K562 (cell line): ENCODE results near the gene ABCB10. TPM values are rescaled to one million over a fixed set of nuclear protein-coding genes. Genes with fewer than 3 reads are reported as not detected.
A peak's percentile ranks its signal among the peaks of the same experiment; 100 is the strongest.

ENCODE experiments used
- EGR1 ChIP-seq: fragments of 450-650 bp; conservative IDR thresholded peaks from 2 replicates; pipeline ENCODE4 v1.6.1; 2017; ENCODE audit warnings: mild to moderate bottlenecking
- HLTF ChIP-seq: fragments of 450-650 bp; IDR thresholded peaks from 2 replicates; pipeline ENCODE4 v1.6.1; 2016
- MED1 ChIP-seq: sonication (generic); formaldehyde crosslinking; IDR thresholded peaks from 2 replicates; pipeline ENCODE4 v1.8.1; 2023; ENCODE audit warnings: missing genetic modification reagents, borderline replicate concordance
- MYBL2 ChIP-seq, 2 experiments: fragments of 450-650 bp in 1 of 2; sonication (generic) in 1 of 2; formaldehyde crosslinking in 1 of 2; IDR thresholded peaks; 2 replicates each; pipeline versions ENCODE4 v1.6.1 to v1.8.1; 2017 to 2022; ENCODE audit warnings: borderline replicate concordance in 1 of 2, inconsistent platforms in 1 of 2, low read depth in 1 of 2, mild to moderate bottlenecking in 1 of 2, missing genetic modification reagents in 1 of 2, moderate library complexity in 1 of 2
- NCOR1 ChIP-seq: fragments of 450-650 bp; IDR thresholded peaks from 2 replicates; pipeline ENCODE4 v1.6.1; 2016; ENCODE audit warnings: mild to moderate bottlenecking, moderate library complexity
- PHF8 ChIP-seq: fragments of 200-600 bp; sonication (generic); IDR thresholded peaks from 2 replicates; pipeline ENCODE4 v1.6.1; 2012; ENCODE audit warnings: mixed run types, mild to moderate bottlenecking, inconsistent platforms, low read length, moderate library complexity, borderline replicate concordance
- PRPF4 ChIP-seq: fragments of 200-400 bp; formaldehyde crosslinking; IDR thresholded peaks from one replicate; pipeline ENCODE4 v1.6.1; 2017; ENCODE audit warnings: low read length, low read depth, mild to moderate bottlenecking; ENCODE audit not compliant: insufficient read depth, poor library complexity, severe bottlenecking
- RBM39 ChIP-seq: fragments of 200-400 bp; formaldehyde crosslinking; optimal IDR thresholded peaks from 2 replicates; pipeline ENCODE3; 2018; ENCODE audit warnings: low read depth, low read length
- SMAD4 ChIP-seq: fragments of 250-450 bp; sonication (Bioruptor Pico); conservative IDR thresholded peaks from 2 replicates; pipeline ENCODE4 v1.8.0; 2021; ENCODE audit warnings: inconsistent platforms, mild to moderate bottlenecking, moderate library complexity
- ZKSCAN3 ChIP-seq: fragments of 250-450 bp; sonication (Bioruptor Pico); IDR thresholded peaks from 2 replicates; pipeline ENCODE4 v1.4.0; 2020
- ZZZ3 ChIP-seq: fragments of 450-650 bp; IDR thresholded peaks from 2 replicates; pipeline ENCODE4 v1.6.1; 2016; ENCODE audit warnings: antibody characterized with exemption, mild to moderate bottlenecking, moderate library complexity
- polyA plus RNA-seq, 8 experiments: library from polyadenylated mRNA; depleted of rRNA in 4 of 8; stranded (reverse) in 5 of 8; unstranded in 3 of 8; fragments of >200 nt; fragmentation: Nextera tagmentation in 2 of 8; fragmentation: Illumina TruSeq in 1 of 8; extraction: Ambion mirVana in 2 of 8; extraction: Trizol in 1 of 8; gene quantifications; 2 replicates each; pipeline versions ENCODE4 v1.2.1 to v1.2.3, GENCODE V29; 2011 to 2014; ENCODE audit warnings: inconsistent platforms in 1 of 8, missing spikeins in 1 of 8
- total RNA-seq, 7 experiments: library from RNA; depleted of rRNA in 6 of 7; stranded (reverse); fragments of >200 nt in 6 of 7; fragmentation: Illumina TruSeq in 2 of 7; extraction: Trizol in 2 of 7; gene quantifications; 2 replicates each; pipeline versions ENCODE4 v1.2.1 to v1.2.3, GENCODE V29; 2011 to 2021; ENCODE audit warnings: low replicate concordance in 1 of 7
- TF ChIP-seq, protein P1 (sequence below): fragments of 250-450 bp; sonication (Bioruptor Pico); IDR thresholded peaks from 2 replicates; pipeline ENCODE4 v1.4.0; 2020; ENCODE audit warnings: mild to moderate bottlenecking, moderate library complexity, borderline replicate concordance
- TF ChIP-seq, protein P2 (sequence below): fragments of 250-450 bp; sonication (Bioruptor Pico); IDR thresholded peaks from 2 replicates; pipeline ENCODE4 v1.8.0; 2021; ENCODE audit warnings: borderline replicate concordance, mild to moderate bottlenecking, moderate library complexity; ENCODE audit not compliant: poor library complexity, severe bottlenecking
- TF ChIP-seq, protein P3 (sequence below): sonication (generic); formaldehyde crosslinking; IDR thresholded peaks from 2 replicates; pipeline ENCODE4 v1.8.0; 2022; ENCODE audit warnings: mild to moderate bottlenecking, missing genetic modification reagents
- TF ChIP-seq, protein P4 (sequence below): fragments of 450-650 bp; formaldehyde crosslinking; IDR thresholded peaks from 2 replicates; pipeline ENCODE4 v1.4.0; 2022; ENCODE audit warnings: missing genetic modification characterization
- TF ChIP-seq, protein P5 (sequence below), 2 experiments: fragments of 450-650 bp; conservative IDR thresholded peaks; 2 replicates each; pipeline ENCODE4 v1.6.1; 2017; ENCODE audit warnings: mild to moderate bottlenecking in 2 of 2, moderate library complexity in 2 of 2
- TF ChIP-seq, protein P6 (sequence below): sonication (generic); formaldehyde crosslinking; IDR thresholded peaks from 2 replicates; pipeline ENCODE4 v1.9.0; 2022; ENCODE audit warnings: mild to moderate bottlenecking, missing genetic modification reagents

ABCB10 gene
- total and polyA plus RNA-seq, 9 of the 15 experiments (the other 6 are each of a cell fraction or from before 2014, with no cell fraction given) = 12.4 to 54.8 (median 36.4) TPM

DNA sequence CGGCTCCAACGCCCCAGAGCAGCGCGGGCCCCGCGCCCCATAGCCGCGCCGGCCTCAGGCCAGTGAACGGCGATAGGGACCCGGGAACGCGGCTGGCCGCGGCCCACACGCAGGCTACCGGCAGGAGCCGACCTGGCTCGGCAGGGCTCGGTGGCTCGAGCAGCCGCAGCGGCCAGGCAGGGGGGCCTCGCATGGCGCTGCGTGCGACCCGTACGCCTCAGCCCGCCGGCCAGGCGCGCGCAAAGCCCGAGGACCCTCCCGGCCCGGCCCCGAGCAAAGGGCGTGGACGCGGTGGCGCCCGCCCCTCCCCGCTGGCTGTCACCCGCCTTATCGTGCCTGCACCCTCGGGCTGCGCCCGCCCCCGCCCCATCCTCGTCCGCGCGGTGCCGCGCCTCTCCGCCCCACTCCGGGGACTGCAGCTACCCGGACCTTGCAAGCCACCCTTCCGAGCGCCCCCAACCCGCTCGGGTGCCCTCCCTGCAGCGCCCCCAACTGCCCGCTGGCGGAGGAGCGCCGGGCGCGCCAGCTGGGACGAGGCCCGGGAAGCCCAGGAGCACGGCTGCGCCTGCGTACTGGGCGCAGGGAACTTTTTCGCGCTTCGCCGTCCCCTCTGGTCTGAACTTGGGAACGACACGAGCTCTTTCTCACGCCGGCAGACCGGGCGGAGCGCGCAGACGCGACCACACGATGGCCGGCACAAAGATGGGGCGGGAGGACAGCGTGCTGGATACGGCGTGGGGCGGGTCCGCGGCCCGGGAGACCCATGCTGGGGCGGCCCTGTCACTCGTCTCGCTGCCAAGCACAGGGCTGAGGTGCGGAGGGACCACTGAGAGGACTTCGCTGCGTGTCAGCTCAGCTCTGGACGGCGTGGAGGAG is at the start of gene ABCB10 (continued):
- TF ChIP-seq, protein P1, sequence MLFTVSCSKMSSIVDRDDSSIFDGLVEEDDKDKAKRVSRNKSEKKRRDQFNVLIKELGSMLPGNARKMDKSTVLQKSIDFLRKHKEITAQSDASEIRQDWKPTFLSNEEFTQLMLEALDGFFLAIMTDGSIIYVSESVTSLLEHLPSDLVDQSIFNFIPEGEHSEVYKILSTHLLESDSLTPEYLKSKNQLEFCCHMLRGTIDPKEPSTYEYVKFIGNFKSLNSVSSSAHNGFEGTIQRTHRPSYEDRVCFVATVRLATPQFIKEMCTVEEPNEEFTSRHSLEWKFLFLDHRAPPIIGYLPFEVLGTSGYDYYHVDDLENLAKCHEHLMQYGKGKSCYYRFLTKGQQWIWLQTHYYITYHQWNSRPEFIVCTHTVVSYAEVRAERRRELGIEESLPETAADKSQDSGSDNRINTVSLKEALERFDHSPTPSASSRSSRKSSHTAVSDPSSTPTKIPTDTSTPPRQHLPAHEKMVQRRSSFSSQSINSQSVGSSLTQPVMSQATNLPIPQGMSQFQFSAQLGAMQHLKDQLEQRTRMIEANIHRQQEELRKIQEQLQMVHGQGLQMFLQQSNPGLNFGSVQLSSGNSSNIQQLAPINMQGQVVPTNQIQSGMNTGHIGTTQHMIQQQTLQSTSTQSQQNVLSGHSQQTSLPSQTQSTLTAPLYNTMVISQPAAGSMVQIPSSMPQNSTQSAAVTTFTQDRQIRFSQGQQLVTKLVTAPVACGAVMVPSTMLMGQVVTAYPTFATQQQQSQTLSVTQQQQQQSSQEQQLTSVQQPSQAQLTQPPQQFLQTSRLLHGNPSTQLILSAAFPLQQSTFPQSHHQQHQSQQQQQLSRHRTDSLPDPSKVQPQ (CRISPR knock-in tag) = no peak
- TF ChIP-seq, protein P2, sequence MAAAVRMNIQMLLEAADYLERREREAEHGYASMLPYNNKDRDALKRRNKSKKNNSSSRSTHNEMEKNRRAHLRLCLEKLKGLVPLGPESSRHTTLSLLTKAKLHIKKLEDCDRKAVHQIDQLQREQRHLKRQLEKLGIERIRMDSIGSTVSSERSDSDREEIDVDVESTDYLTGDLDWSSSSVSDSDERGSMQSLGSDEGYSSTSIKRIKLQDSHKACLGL = peak; percentile 86
- peak; percentile 60 for TF ChIP-seq NCOR1
- peak; percentile 92 for TF ChIP-seq EGR1
- TF ChIP-seq, protein P3, sequence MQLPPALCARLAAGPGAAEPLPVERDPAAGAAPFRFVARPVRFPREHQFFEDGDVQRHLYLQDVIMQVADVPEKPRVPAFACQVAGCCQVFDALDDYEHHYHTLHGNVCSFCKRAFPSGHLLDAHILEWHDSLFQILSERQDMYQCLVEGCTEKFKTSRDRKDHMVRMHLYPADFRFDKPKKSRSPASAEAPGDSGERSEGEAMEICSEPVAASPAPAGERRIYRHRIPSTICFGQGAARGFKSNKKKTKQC (CRISPR knock-in tag) = peak; percentile 78; the same call in 1 of the 2 replicates
- TF ChIP-seq, protein P4, sequence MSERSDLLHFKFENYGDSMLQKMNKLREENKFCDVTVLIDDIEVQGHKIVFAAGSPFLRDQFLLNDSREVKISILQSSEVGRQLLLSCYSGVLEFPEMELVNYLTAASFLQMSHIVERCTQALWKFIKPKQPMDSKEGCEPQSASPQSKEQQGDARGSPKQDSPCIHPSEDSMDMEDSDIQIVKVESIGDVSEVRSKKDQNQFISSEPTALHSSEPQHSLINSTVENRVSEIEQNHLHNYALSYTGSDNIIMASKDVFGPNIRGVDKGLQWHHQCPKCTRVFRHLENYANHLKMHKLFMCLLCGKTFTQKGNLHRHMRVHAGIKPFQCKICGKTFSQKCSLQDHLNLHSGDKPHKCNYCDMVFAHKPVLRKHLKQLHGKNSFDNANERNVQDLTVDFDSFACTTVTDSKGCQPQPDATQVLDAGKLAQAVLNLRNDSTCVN (CRISPR knock-in tag) = no peak
- TF ChIP-seq ZKSCAN3 (CRISPR knock-in tag) = no peak
- TF ChIP-seq SMAD4 (CRISPR knock-in tag) = no peak; the same call in 1 of the 2 replicates
- TF ChIP-seq HLTF = no peak
- peak; percentile 48 for TF ChIP-seq PRPF4
- TF ChIP-seq PHF8 = peak; percentile 78; the same call in 1 of the 2 replicates
- no peak for TF ChIP-seq RBM39
- TF ChIP-seq, protein P5, sequence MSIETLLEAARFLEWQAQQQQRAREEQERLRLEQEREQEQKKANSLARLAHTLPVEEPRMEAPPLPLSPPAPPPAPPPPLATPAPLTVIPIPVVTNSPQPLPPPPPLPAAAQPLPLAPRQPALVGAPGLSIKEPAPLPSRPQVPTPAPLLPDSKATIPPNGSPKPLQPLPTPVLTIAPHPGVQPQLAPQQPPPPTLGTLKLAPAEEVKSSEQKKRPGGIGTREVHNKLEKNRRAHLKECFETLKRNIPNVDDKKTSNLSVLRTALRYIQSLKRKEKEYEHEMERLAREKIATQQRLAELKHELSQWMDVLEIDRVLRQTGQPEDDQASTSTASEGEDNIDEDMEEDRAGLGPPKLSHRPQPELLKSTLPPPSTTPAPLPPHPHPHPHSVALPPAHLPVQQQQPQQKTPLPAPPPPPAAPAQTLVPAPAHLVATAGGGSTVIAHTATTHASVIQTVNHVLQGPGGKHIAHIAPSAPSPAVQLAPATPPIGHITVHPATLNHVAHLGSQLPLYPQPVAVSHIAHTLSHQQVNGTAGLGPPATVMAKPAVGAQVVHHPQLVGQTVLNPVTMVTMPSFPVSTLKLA (conservative IDR thresholded peaks at IDR 0.05) = peak; percentile 98 to 99
- TF ChIP-seq, protein P6, sequence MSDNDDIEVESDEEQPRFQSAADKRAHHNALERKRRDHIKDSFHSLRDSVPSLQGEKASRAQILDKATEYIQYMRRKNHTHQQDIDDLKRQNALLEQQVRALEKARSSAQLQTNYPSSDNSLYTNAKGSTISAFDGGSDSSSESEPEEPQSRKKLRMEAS (CRISPR knock-in tag) = peak; percentile 95
- TF ChIP-seq ZZZ3 = no peak
- TF ChIP-seq MED1 = no peak
- no peak for TF ChIP-seq MYBL2 (IDR thresholded peaks at IDR 0.05; ENCODE audit: low read depth)
- no peak for TF ChIP-seq MYBL2 (CRISPR knock-in tag; IDR thresholded peaks at IDR 0.05; ENCODE audit: borderline replicate concordance)
